SK-N-SH treated with all-trans-retinoic acid at 6 μM for 48 hours (cell line): Measurements from ENCODE around the gene DOK5.

Source experiments
- ATAC-seq: fragments of 200-7000 bp; cut with Tn5 transposase; 3 replicates; pipeline ENCODE4 v1.9.1; 2020; ENCODE audit warnings: mild to moderate bottlenecking, moderate library complexity
- BACH2 ChIP-seq: fragments of 250-450 bp; sonication (Bioruptor Pico); IDR thresholded peaks from 2 replicates; pipeline ENCODE4 v1.9.0; 2021; ENCODE audit warnings: mild to moderate bottlenecking, borderline replicate concordance
- CSDC2 ChIP-seq: fragments of 250-450 bp; sonication (Bioruptor Pico); IDR thresholded peaks from 2 replicates; pipeline ENCODE4 v1.5.0; 2020; ENCODE audit warnings: mild to moderate bottlenecking, moderate library complexity
- ESRRG ChIP-seq: fragments of 250-450 bp; sonication (Bioruptor Pico); IDR thresholded peaks from 2 replicates; pipeline ENCODE4 v1.6.1; 2021; ENCODE audit warnings: mild to moderate bottlenecking
- ISL1 ChIP-seq: fragments of 250-450 bp; sonication (Bioruptor Pico); IDR thresholded peaks from 2 replicates; pipeline ENCODE4 v2.1.2; 2022; ENCODE audit warnings: mild to moderate bottlenecking, moderate library complexity
- OSR1 ChIP-seq: fragments of 250-450 bp; sonication (Bioruptor Pico); IDR thresholded peaks from 2 replicates; pipeline ENCODE4 v1.8.0; 2022; ENCODE audit warnings: moderate library complexity, mild to moderate bottlenecking, inconsistent platforms
- PPARA ChIP-seq: fragments of 250-450 bp; sonication (Bioruptor Pico); IDR thresholded peaks from 2 replicates; pipeline ENCODE4 v1.5.0; 2020; ENCODE audit warnings: mild to moderate bottlenecking, borderline replicate concordance
- RARB ChIP-seq: fragments of 250-450 bp; sonication (Bioruptor Pico); IDR thresholded peaks from 2 replicates; pipeline ENCODE4 v1.8.0; 2021; ENCODE audit warnings: mild to moderate bottlenecking, moderate library complexity
- SNAI2 ChIP-seq: fragments of 250-450 bp; sonication (Bioruptor Pico); IDR thresholded peaks from 2 replicates; pipeline ENCODE4 v1.5.0; 2020; ENCODE audit warnings: mild to moderate bottlenecking, moderate library complexity
- TOX ChIP-seq: fragments of 250-450 bp; sonication (Bioruptor Pico); IDR thresholded peaks from 2 replicates; pipeline ENCODE4 v1.8.0; 2021; ENCODE audit warnings: mild to moderate bottlenecking, moderate library complexity, borderline replicate concordance
- ZC3H10 ChIP-seq: fragments of 250-450 bp; sonication (Bioruptor Pico); IDR thresholded peaks from 2 replicates; pipeline ENCODE4 v1.5.1; 2021; ENCODE audit warnings: mild to moderate bottlenecking, moderate library complexity
- ZFP3 ChIP-seq: fragments of 250-450 bp; sonication (Bioruptor Pico); IDR thresholded peaks from 2 replicates; pipeline ENCODE4 v1.5.0; 2020; ENCODE audit warnings: mild to moderate bottlenecking, moderate library complexity
- ZNF565 ChIP-seq: fragments of 450-650 bp; formaldehyde crosslinking; conservative IDR thresholded peaks from 2 replicates; pipeline ENCODE4 v1.5.0; 2020; ENCODE audit warnings: low read depth, mild to moderate bottlenecking, moderate library complexity
- ZNF70 ChIP-seq: fragments of 450-650 bp; formaldehyde crosslinking; IDR thresholded peaks from 2 replicates; pipeline ENCODE4 v1.5.0; 2020; ENCODE audit warnings: mild to moderate bottlenecking, moderate library complexity
- ZNF8 ChIP-seq: fragments of 450-650 bp; formaldehyde crosslinking; IDR thresholded peaks from 2 replicates; pipeline ENCODE4 v1.5.0; 2020; ENCODE audit warnings: mild to moderate bottlenecking, moderate library complexity
- TF ChIP-seq, protein P1 (sequence below): fragments of 250-450 bp; sonication (Bioruptor Pico); IDR thresholded peaks from 2 replicates; pipeline ENCODE4 v1.5.0; 2020; ENCODE audit warnings: mild to moderate bottlenecking, moderate library complexity
- TF ChIP-seq, protein P2 (sequence below): fragments of 250-450 bp; sonication (Bioruptor Pico); IDR thresholded peaks from 2 replicates; pipeline ENCODE4 v1.5.1; 2020; ENCODE audit warnings: low read depth, mild to moderate bottlenecking, moderate library complexity
- TF ChIP-seq, protein P3 (sequence below): fragments of 250-450 bp; sonication (Bioruptor Pico); IDR thresholded peaks from 2 replicates; pipeline ENCODE4 v1.8.0; 2021; ENCODE audit warnings: low read depth, mild to moderate bottlenecking, moderate library complexity, borderline replicate concordance
- TF ChIP-seq, protein P4 (sequence below): fragments of 250-450 bp; sonication (Bioruptor Pico); IDR thresholded peaks from 2 replicates; pipeline ENCODE4 v1.5.1; 2021; ENCODE audit warnings: mild to moderate bottlenecking, moderate library complexity
- TF ChIP-seq, protein P5 (sequence below): fragments of 250-450 bp; sonication (Bioruptor Pico); IDR thresholded peaks from 2 replicates; pipeline ENCODE4 v1.8.0; 2020; ENCODE audit warnings: mild to moderate bottlenecking, moderate library complexity, borderline replicate concordance

DOK5 gene

DNA sequence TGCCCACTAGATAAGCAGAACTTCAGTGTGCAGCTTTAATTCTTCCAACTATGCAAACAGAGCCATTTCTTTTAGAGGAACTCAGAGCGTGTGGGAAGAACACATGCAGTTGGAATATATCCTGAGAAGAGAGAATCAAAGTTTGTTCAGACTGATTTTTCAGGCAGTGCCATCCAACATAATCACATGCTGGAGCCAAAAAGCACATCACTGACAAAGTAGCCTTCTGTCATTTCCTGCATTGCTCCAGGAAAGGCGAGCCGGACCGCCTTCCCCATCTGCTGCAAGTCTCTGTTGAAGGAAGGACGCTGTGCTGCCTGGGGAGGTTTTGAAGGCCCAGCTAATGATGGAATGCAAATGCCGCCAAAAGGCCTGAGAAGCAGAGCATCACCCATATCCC, 98.4 kb downstream of the DOK5 start (continued):
- TF ChIP-seq, protein P1, sequence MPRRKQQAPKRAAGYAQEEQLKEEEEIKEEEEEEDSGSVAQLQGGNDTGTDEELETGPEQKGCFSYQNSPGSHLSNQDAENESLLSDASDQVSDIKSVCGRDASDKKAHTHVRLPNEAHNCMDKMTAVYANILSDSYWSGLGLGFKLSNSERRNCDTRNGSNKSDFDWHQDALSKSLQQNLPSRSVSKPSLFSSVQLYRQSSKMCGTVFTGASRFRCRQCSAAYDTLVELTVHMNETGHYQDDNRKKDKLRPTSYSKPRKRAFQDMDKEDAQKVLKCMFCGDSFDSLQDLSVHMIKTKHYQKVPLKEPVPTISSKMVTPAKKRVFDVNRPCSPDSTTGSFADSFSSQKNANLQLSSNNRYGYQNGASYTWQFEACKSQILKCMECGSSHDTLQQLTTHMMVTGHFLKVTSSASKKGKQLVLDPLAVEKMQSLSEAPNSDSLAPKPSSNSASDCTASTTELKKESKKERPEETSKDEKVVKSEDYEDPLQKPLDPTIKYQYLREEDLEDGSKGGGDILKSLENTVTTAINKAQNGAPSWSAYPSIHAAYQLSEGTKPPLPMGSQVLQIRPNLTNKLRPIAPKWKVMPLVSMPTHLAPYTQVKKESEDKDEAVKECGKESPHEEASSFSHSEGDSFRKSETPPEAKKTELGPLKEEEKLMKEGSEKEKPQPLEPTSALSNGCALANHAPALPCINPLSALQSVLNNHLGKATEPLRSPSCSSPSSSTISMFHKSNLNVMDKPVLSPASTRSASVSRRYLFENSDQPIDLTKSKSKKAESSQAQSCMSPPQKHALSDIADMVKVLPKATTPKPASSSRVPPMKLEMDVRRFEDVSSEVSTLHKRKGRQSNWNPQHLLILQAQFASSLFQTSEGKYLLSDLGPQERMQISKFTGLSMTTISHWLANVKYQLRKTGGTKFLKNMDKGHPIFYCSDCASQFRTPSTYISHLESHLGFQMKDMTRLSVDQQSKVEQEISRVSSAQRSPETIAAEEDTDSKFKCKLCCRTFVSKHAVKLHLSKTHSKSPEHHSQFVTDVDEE (CRISPR knock-in tag): no peak
- TF ChIP-seq CSDC2 (CRISPR knock-in tag) (no peak), PPARA (CRISPR knock-in tag) (no peak), ZFP3 (no peak), ISL1 (no peak)

DNA sequence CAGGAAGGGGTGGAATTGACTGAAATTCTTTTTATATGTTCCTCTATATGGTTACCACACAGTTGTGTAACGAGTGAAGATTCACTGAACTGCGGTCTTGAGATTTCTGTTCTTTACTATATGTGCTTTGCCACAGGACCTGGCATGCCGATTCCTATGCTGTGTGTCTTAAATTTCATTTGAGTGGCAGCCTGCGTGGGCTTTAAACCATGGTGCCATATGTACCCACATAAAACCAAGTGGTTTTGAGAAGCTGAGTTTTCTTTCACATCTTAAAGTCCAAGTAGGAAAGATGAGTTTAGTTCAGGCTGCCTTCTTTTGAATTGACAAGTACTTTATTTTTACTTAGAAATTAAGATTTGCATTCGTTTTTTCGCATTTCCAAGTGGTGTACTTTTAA, 101.1 kb downstream of the DOK5 start:
- no peak for ATAC-seq
- TF ChIP-seq ZNF565 (CRISPR knock-in tag) (no peak), RARB (CRISPR knock-in tag) (no peak)
- TF ChIP-seq, protein P2, sequence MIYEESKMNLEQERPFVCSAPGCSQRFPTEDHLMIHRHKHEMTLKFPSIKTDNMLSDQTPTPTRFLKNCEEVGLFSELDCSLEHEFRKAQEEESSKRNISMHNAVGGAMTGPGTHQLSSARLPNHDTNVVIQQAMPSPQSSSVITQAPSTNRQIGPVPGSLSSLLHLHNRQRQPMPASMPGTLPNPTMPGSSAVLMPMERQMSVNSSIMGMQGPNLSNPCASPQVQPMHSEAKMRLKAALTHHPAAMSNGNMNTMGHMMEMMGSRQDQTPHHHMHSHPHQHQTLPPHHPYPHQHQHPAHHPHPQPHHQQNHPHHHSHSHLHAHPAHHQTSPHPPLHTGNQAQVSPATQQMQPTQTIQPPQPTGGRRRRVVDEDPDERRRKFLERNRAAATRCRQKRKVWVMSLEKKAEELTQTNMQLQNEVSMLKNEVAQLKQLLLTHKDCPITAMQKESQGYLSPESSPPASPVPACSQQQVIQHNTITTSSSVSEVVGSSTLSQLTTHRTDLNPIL: no peak
- TF ChIP-seq, all 23 proteins: peak for 0

DNA sequence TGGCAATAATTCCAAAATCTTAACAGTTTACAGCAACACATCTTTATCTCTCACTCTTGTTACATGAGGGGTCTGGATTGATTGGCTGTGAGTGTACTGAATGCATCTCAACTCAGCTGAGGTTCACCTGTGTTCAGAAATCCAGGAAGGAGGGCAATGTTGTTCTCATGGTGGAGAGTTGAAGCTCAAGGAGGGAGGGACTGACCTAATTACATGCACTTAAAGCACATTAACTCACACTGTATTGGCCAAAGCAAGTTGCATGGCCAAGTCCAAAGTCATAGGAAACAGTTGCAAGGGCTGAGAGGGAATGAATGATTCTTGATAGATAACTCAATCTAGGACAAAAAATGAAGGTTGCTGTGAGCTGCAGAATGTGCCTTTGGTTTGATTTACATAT, 102.2 kb downstream of the DOK5 start:
- TF ChIP-seq BACH2: no peak
- no peak for TF ChIP-seq OSR1 (CRISPR knock-in tag)
- no peak for TF ChIP-seq ZNF70 (CRISPR knock-in tag)
- TF ChIP-seq, protein P3, sequence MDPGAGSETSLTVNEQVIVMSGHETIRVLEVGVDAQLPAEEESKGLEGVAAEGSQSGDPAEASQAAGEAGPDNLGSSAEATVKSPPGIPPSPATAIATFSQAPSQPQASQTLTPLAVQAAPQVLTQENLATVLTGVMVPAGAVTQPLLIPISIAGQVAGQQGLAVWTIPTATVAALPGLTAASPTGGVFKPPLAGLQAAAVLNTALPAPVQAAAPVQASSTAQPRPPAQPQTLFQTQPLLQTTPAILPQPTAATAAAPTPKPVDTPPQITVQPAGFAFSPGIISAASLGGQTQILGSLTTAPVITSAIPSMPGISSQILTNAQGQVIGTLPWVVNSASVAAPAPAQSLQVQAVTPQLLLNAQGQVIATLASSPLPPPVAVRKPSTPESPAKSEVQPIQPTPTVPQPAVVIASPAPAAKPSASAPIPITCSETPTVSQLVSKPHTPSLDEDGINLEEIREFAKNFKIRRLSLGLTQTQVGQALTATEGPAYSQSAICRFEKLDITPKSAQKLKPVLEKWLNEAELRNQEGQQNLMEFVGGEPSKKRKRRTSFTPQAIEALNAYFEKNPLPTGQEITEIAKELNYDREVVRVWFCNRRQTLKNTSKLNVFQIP (CRISPR knock-in tag): no peak
- no peak for TF ChIP-seq ISL1
- TF ChIP-seq ESRRG (CRISPR knock-in tag): no peak
- TF ChIP-seq, protein P2: no peak
- no peak for TF ChIP-seq ZNF565 (CRISPR knock-in tag)
- TF ChIP-seq ZC3H10 (CRISPR knock-in tag): no peak
- no peak for TF ChIP-seq SNAI2 (CRISPR knock-in tag)
- ATAC-seq: no peak

DNA sequence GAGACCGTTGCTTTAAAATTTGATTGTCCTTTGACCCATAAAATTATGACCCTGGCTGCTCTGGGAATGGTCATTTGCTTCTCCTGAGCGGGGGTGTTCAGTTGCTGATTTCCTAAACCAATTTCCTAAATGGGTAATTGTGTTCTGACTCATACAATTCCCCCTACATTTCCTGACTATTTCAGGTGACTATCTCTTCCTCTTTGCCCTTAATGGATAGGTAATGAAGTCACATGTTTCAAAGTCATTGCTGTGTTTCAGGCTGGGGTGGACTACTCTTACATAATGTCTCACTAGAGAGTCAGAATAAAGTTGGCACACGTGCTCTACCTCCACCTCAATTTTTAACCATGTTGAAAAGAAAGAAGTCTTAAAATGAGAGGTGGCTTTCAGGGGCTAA, 109.8 kb downstream of the DOK5 start:
- ATAC-seq: no peak
- no peak for TF ChIP-seq TOX (CRISPR knock-in tag)
- TF ChIP-seq, protein P3 (CRISPR knock-in tag): no peak
- TF ChIP-seq, protein P4, sequence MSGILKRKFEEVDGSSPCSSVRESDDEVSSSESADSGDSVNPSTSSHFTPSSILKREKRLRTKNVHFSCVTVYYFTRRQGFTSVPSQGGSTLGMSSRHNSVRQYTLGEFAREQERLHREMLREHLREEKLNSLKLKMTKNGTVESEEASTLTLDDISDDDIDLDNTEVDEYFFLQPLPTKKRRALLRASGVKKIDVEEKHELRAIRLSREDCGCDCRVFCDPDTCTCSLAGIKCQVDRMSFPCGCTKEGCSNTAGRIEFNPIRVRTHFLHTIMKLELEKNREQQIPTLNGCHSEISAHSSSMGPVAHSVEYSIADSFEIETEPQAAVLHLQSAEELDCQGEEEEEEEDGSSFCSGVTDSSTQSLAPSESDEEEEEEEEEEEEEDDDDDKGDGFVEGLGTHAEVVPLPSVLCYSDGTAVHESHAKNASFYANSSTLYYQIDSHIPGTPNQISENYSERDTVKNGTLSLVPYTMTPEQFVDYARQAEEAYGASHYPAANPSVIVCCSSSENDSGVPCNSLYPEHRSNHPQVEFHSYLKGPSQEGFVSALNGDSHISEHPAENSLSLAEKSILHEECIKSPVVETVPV: no peak
- no peak for TF ChIP-seq CSDC2 (CRISPR knock-in tag)
- TF ChIP-seq, protein P1 (CRISPR knock-in tag): no peak
- no peak for TF ChIP-seq ZC3H10 (CRISPR knock-in tag)
- TF ChIP-seq, protein P5, sequence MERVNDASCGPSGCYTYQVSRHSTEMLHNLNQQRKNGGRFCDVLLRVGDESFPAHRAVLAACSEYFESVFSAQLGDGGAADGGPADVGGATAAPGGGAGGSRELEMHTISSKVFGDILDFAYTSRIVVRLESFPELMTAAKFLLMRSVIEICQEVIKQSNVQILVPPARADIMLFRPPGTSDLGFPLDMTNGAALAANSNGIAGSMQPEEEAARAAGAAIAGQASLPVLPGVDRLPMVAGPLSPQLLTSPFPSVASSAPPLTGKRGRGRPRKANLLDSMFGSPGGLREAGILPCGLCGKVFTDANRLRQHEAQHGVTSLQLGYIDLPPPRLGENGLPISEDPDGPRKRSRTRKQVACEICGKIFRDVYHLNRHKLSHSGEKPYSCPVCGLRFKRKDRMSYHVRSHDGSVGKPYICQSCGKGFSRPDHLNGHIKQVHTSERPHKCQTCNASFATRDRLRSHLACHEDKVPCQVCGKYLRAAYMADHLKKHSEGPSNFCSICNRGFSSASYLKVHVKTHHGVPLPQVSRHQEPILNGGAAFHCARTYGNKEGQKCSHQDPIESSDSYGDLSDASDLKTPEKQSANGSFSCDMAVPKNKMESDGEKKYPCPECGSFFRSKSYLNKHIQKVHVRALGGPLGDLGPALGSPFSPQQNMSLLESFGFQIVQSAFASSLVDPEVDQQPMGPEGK: no peak
- no peak for TF ChIP-seq ZNF8 (CRISPR knock-in tag)
- no peak for TF ChIP-seq OSR1 (CRISPR knock-in tag)
- TF ChIP-seq, protein P2: no peak
- no peak for TF ChIP-seq RARB (CRISPR knock-in tag)
- TF ChIP-seq SNAI2 (CRISPR knock-in tag): no peak
